Smooth muscle cell (in vitro differentiated cells): ENCODE results near the gene SLC39A8. TPM values are rescaled to one million over a fixed set of nuclear protein-coding genes. Genes with fewer than 3 reads are reported as not detected.

Source experiments
- DNase-seq: peaks from one replicate; lab custom pipeline; 2025; ENCODE audit not compliant: unreplicated experiment; lab: John Stamatoyannopoulos, UW
- H2AFZ ChIP-seq: fragments of 200-600 bp; sonication (generic); 2 replicates; pipeline ENCODE4 v1.6.0; 2016; ENCODE audit warnings: antibody characterized with exemption, low read depth, mild to moderate bottlenecking
- H3F3A ChIP-seq: fragments of 200-600 bp; sonication (generic); 2 replicates; pipeline ENCODE4 v1.6.0; 2017; ENCODE audit warnings: antibody characterized with exemption, low read depth
- H3K27ac ChIP-seq: fragments of 200-600 bp; sonication (generic); 2 replicates; pipeline ENCODE4 v1.5.1; 2016; ENCODE audit warnings: low read depth, mild to moderate bottlenecking
- H3K27me3 ChIP-seq: fragments of 200-600 bp; sonication (generic); 2 replicates; pipeline ENCODE4 v1.6.1; 2016; ENCODE audit warnings: low read depth, mild to moderate bottlenecking
- H3K36me3 ChIP-seq: fragments of 200-600 bp; sonication (generic); 2 replicates; pipeline ENCODE4 v1.5.1; 2016; ENCODE audit warnings: low read depth
- H3K4me1 ChIP-seq: fragments of 200-600 bp; sonication (generic); 2 replicates; pipeline ENCODE4 v1.5.1; 2016; ENCODE audit warnings: low read depth
- H3K4me2 ChIP-seq: fragments of 200-600 bp; sonication (generic); 2 replicates; pipeline ENCODE4 v1.6.0; 2016; ENCODE audit warnings: mild to moderate bottlenecking
- H3K4me3 ChIP-seq: fragments of 200-600 bp; sonication (generic); 2 replicates; pipeline ENCODE4 v1.5.1; 2016; ENCODE audit warnings: mild to moderate bottlenecking
- H3K79me2 ChIP-seq: fragments of 200-600 bp; sonication (generic); 2 replicates; pipeline ENCODE4 v1.6.0; 2016; ENCODE audit warnings: low read depth, mild to moderate bottlenecking
- H3K9ac ChIP-seq: fragments of 200-600 bp; sonication (generic); 2 replicates; pipeline ENCODE4 v1.6.0; 2016; ENCODE audit warnings: low read depth
- H3K9me3 ChIP-seq: fragments of 200-600 bp; sonication (generic); replicated peaks from 2 replicates; pipeline ENCODE4 v1.5.1; 2016; ENCODE audit warnings: low read depth
- H4K20me1 ChIP-seq: fragments of 200-600 bp; sonication (generic); 2 replicates; pipeline ENCODE4 v1.6.0; 2016; ENCODE audit warnings: low read depth
- WGBS: methylation state at CpG from one replicate; pipeline ENCODE4 v1.1.7; 2016; ENCODE audit warnings: low lambda C conversion rate; 5-methylcytosine and 5-hydroxymethylcytosine counted together
- polyA plus RNA-seq: library from polyadenylated mRNA; unstranded; fragments of >200 nt; fragmentation: Nextera tagmentation; extraction: Ambion mirVana; gene quantifications from 2 replicates; pipeline ENCODE4 v1.2.1, GENCODE V29; 2016
- total RNA-seq: library from RNA; depleted of rRNA; stranded (reverse); fragments of >200 nt; gene quantifications from 2 replicates; pipeline ENCODE4 v1.2.3, GENCODE V29; 2014
- TF ChIP-seq, protein P1 (sequence below): fragments of 200-600 bp; sonication (generic); IDR thresholded peaks from 2 replicates; pipeline ENCODE4 v1.5.1; 2017; ENCODE audit warnings: borderline replicate concordance, mild to moderate bottlenecking, antibody characterized with exemption; ENCODE audit not compliant: insufficient read depth, poor library complexity, severe bottlenecking

The SLC39A8 gene
- total and polyA plus RNA-seq, 2 experiments from 2014 or later: 3.7 to 16.1 TPM

DNA sequence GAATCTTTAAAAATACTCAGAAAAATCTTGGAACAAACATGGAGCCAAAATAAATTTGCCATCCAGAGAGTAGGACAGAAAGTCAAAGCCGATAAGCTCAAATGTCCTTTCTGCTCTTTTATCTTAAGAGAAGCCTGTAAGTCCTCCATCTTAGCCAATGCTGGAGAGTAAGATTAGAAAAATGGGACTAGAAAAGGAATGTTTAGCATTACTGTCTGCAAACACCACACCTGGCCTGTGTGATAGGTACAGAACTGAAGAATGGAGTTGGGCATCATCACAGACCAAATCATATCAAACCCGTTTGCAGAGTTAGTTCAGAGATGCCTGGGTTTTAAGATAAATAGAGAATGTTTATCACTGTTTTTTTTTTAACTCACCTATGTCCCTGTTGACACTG lies 10.5 kb upstream of the SLC39A8 start:
- WGBS: 76% methylated on average over 2 of the region's 2 CpGs
- Histone ChIP-seq H3K9ac (no peak overlapping the region), H2AFZ (no peak overlapping the region), H3K79me2 (no peaks in the 10 kb centered on the region), H3K9me3 (no peaks in the 10 kb centered on the region), H3K4me1 (no peaks in the 10 kb centered on the region), H3K4me2 (no peak overlapping the region), H3F3A (no peaks in the 10 kb centered on the region), H3K27ac (no peak overlapping the region), H3K27me3 (no peaks in the 10 kb centered on the region), H3K4me3 (no peak overlapping the region), H3K36me3 (no peaks in the 10 kb centered on the region), H4K20me1 (no peaks in the 10 kb centered on the region)
- no peak for DNase-seq
- TF ChIP-seq, protein P1, sequence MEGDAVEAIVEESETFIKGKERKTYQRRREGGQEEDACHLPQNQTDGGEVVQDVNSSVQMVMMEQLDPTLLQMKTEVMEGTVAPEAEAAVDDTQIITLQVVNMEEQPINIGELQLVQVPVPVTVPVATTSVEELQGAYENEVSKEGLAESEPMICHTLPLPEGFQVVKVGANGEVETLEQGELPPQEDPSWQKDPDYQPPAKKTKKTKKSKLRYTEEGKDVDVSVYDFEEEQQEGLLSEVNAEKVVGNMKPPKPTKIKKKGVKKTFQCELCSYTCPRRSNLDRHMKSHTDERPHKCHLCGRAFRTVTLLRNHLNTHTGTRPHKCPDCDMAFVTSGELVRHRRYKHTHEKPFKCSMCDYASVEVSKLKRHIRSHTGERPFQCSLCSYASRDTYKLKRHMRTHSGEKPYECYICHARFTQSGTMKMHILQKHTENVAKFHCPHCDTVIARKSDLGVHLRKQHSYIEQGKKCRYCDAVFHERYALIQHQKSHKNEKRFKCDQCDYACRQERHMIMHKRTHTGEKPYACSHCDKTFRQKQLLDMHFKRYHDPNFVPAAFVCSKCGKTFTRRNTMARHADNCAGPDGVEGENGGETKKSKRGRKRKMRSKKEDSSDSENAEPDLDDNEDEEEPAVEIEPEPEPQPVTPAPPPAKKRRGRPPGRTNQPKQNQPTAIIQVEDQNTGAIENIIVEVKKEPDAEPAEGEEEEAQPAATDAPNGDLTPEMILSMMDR: no peak

DNA sequence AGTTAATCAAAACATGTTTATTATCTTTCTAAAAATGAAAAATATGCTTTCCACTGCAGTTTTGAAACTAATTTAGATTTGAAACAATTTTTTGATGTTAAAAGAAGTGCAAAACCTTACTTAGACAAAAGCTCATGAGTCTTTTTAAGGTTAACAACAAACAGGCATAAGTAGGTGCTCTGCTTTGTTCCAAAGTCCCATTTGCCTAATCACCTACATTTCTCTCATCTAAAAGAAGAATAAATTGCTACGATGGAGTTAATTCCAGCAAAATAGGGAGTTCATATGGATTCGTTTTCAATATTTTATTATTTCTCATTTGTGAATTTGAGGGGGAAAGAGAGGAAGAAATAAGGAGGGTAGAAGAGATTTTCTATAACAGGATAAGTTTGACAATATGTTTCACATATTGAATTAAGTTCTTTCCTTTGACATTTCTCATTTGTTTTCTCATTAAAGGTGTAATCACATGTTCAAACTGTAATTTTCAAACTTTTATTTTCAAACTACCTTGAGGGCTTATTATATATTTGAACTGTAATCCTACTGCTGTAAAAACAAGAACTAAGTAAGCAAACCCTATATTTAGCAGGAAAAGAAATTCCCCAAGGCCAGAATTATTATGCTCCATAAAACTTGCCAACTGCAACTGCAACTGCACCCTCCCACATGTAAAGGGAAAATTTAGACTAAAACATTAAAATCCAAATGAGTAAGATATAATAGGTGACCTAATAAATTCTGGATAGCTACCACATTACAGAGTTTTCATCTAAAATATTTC lies 9.6 kb upstream of the SLC39A8 start:
- Histone ChIP-seq H3K9ac (no peak overlapping the region), H3K27me3 (no peaks in the 10 kb centered on the region), H3K4me1 (no peaks in the 10 kb centered on the region), H4K20me1 (no peaks in the 10 kb centered on the region), H2AFZ (no peak overlapping the region), H3K79me2 (no peaks in the 10 kb centered on the region), H3K36me3 (no peaks in the 10 kb centered on the region), H3K9me3 (no peaks in the 10 kb centered on the region), H3K4me3 (no peak overlapping the region), H3F3A (no peaks in the 10 kb centered on the region), H3K4me2 (no peak overlapping the region), H3K27ac (no peak overlapping the region)
- TF ChIP-seq, protein P1: no peak
- DNase-seq: no peak
- WGBS: 87% methylated on average over 2 of the region's 2 CpGs

DNA sequence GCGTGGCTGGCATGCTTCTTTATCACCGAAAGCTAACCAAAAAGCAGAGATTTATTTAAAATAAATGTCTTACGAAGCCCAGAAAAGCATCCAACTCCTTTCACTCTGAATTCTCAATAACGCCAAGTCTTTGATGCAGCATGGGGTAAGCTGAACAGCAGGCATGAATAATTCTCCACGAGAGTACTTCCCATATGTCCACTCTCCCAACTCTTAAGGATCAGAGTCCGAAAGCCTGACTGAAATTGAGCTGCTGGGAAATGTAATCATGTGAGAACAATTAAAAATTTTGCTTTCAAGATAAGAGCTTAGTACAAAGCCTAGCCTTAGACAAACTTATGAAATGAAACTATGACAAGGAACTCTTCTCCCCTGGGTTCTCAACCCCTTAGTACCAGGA lies 7.5 kb upstream of the SLC39A8 start:
- WGBS: 87% methylated on average over 6 of the region's 6 CpGs
- Histone ChIP-seq H3K27ac (no peak overlapping the region), H2AFZ (no peak overlapping the region), H3K4me3 (no peak overlapping the region), H4K20me1 (no peaks in the 10 kb centered on the region), H3K27me3 (no peaks in the 10 kb centered on the region), H3K4me2 (no peak overlapping the region), H3K79me2 (no peaks in the 10 kb centered on the region), H3K36me3 (no peaks in the 10 kb centered on the region), H3K9ac (no peak overlapping the region), H3K4me1 (no peaks in the 10 kb centered on the region), H3K9me3 (no peaks in the 10 kb centered on the region), H3F3A (no peaks in the 10 kb centered on the region)
- DNase-seq: no peak
- TF ChIP-seq, protein P1: no peak

DNA sequence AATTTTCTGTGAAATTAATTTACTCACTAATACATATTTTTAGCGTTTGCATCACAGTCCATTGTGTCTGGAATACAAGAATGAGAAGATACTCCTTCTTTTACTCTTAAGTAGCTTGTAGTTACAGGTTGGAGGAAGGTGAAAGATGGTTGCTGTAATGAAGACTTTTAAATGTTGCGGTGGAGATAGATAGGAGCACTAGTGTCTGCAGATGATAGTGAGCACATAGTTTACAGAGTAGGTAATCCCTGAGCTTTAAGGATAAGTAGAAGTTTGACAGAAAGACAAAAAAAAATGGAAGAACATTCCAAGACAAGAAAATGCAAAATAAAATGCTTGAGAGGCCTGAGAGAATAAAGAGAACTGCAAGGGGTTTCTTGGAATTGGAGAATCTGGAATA lies 5.4 kb upstream of the SLC39A8 start:
- no peaks in the 10 kb centered on the region for H4K20me1 ChIP-seq
- no peak overlapping the region for H3K9ac ChIP-seq
- no peaks in the 10 kb centered on the region for H3K4me1 ChIP-seq
- H3K36me3 ChIP-seq: no peaks in the 10 kb centered on the region
- H2AFZ ChIP-seq: no peak overlapping the region
- no peaks in the 10 kb centered on the region for H3K9me3 ChIP-seq
- TF ChIP-seq, protein P1: no peak
- no peak overlapping the region for H3K27ac ChIP-seq
- no peak overlapping the region for H3K4me2 ChIP-seq
- H3K27me3 ChIP-seq: no peaks in the 10 kb centered on the region
- no peaks in the 10 kb centered on the region for H3K79me2 ChIP-seq
- no peaks in the 10 kb centered on the region for H3F3A ChIP-seq
- no peak for DNase-seq
- no peak overlapping the region for H3K4me3 ChIP-seq
- WGBS: 70% methylated on average over 2 of the region's 2 CpGs
